ENCODE measurements around the gene TAT.

GRCh38 chr16:71562552-71562951 lies 14.3 kb downstream of the TAT start:
- TF ChIP-seq, protein P1, sequence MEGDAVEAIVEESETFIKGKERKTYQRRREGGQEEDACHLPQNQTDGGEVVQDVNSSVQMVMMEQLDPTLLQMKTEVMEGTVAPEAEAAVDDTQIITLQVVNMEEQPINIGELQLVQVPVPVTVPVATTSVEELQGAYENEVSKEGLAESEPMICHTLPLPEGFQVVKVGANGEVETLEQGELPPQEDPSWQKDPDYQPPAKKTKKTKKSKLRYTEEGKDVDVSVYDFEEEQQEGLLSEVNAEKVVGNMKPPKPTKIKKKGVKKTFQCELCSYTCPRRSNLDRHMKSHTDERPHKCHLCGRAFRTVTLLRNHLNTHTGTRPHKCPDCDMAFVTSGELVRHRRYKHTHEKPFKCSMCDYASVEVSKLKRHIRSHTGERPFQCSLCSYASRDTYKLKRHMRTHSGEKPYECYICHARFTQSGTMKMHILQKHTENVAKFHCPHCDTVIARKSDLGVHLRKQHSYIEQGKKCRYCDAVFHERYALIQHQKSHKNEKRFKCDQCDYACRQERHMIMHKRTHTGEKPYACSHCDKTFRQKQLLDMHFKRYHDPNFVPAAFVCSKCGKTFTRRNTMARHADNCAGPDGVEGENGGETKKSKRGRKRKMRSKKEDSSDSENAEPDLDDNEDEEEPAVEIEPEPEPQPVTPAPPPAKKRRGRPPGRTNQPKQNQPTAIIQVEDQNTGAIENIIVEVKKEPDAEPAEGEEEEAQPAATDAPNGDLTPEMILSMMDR (IDR thresholded peaks at IDR 0.05) = no peak
- TF ChIP-seq EZH2phosphoT487 (IDR thresholded peaks at IDR 0.05) = no peak

Data from neural progenitor cell (in vitro differentiated cells).